Thyroid gland (tissue), 4 donors: ENCODE data around the gene NOS1AP. TPM values are rescaled to one million over a fixed set of nuclear protein-coding genes. Genes with fewer than 3 reads are reported as not detected.
"Not testable (repeated sequence)": the region's sequence is repeated elsewhere in the genome, so short reads cannot be mapped to it uniquely, and the experiment has no call there.

Experiments
- DNase-seq, 2 donors: peaks; one replicate each; pipeline ENCODE4 v3.0.0-alpha.2; 2019
- H3K27ac ChIP-seq, 3 donors: fragments of 200-600 bp; sonication (generic); 1 replicate in 2 of 3; 2 replicates in 1 of 3; pipeline ENCODE4 v1.5.1; 2016 to 2019; ENCODE audit warnings: mild to moderate bottlenecking in 1 of 3, moderate library complexity in 1 of 3
- H3K27me3 ChIP-seq: fragments of 200-600 bp; sonication (generic); one replicate; pipeline ENCODE4 v1.5.1; 2019
- H3K36me3 ChIP-seq, 2 donors: fragments of 200-600 bp; sonication (generic); one replicate each; pipeline ENCODE4 v1.5.1; 2016 to 2019
- H3K4me1 ChIP-seq, 2 donors: fragments of 200-600 bp; sonication (generic); one replicate each; pipeline ENCODE4 v1.5.1; 2017 to 2019
- H3K4me3 ChIP-seq, 3 donors: fragments of 200-600 bp; sonication (generic); replicated peaks in 1 of 3; 1 replicate in 2 of 3; 2 replicates in 1 of 3; pipeline ENCODE4 v1.5.1; 2016; ENCODE audit warnings: mild to moderate bottlenecking in 1 of 3
- H3K9me3 ChIP-seq: fragments of 200-600 bp; sonication (generic); one replicate; pipeline ENCODE4 v1.5.1; 2017
- CTCF ChIP-seq, 6 experiments: fragments of 200-600 bp in 3 of 6; fragments of 450-650 bp in 3 of 6; sonication (generic) in 3 of 6; IDR thresholded peaks; one replicate each; pipeline ENCODE4 v1.5.1; 2016 to 2019; ENCODE audit warnings: antibody characterized with exemption in 6 of 6, mild to moderate bottlenecking in 2 of 6, inconsistent platforms in 1 of 6, moderate library complexity in 1 of 6
- POLR2A ChIP-seq, 2 donors: fragments of 450-650 bp; IDR thresholded peaks; one replicate each; pipeline ENCODE4 v1.6.1; 2017; ENCODE audit warnings: antibody characterized with exemption in 2 of 2, mild to moderate bottlenecking in 2 of 2, moderate library complexity in 1 of 2
- WGBS, 2 donors: methylation state at CpG; one replicate each; pipeline ENCODE4 v1.1.5; 2017; 5-methylcytosine and 5-hydroxymethylcytosine counted together
- intact Hi-C: fragments of 100-400 bp; cut with DNase I; formaldehyde crosslinking; loops from one replicate; pipeline ENCODE4 v1.15.1; 2023
- total RNA-seq, 4 donors: library from RNA; depleted of rRNA; stranded (reverse); fragments of >200 nt; gene quantifications; one replicate each; pipeline ENCODE4 v1.2.3, GENCODE V29; 2016

The NOS1AP gene
- total RNA-seq, 4 donors from 2014 or later: 0.40 to 2.2 (median 0.54) TPM

- no peaks in the 10 kb centered on the region for H3K4me1 ChIP-seq
- no peaks in the 10 kb centered on the region for H3K27me3 ChIP-seq
- H3K36me3 ChIP-seq: no peaks in the 10 kb centered on the region
- H3K27ac ChIP-seq: no peak overlapping the region
- DNase-seq: no peak
- intact Hi-C loops: no loop called here
- H3K4me3 ChIP-seq: no peak overlapping the region
- 74 to 76% methylated on average over 4 of the region's 4 CpGs for WGBS, 2 donors
- no peaks in the 10 kb centered on the region for H3K9me3 ChIP-seq
- no peak for TF ChIP-seq CTCF (IDR thresholded peaks at IDR 0.05)
- no peak for TF ChIP-seq POLR2A (IDR thresholded peaks at IDR 0.05)
These were observed 29.5 kb upstream of the NOS1AP start for GRCh38 chr1:162040001-162040400.

GRCh38 chr1:162040657-162041056, 28.8 kb upstream of the NOS1AP start:
- TF ChIP-seq POLR2A (IDR thresholded peaks at IDR 0.05) (no peak), CTCF (IDR thresholded peaks at IDR 0.05) (peak in 1 of 6 experiments; percentile 6)
- Histone ChIP-seq H3K4me1 (no peaks in the 10 kb centered on the region), H3K4me3 (no peak overlapping the region), H3K27ac (no peak overlapping the region), H3K27me3 (no peaks in the 10 kb centered on the region), H3K36me3 (no peaks in the 10 kb centered on the region), H3K9me3 (no peaks in the 10 kb centered on the region)
- intact Hi-C loops: no loop called here
- DNase-seq: no peak

- Histone ChIP-seq H3K27me3 (no peaks in the 10 kb centered on the region), H3K27ac (no peak overlapping the region), H3K4me3 (no peak overlapping the region), H3K36me3 (no peaks in the 10 kb centered on the region), H3K4me1 (no peaks in the 10 kb centered on the region), H3K9me3 (no peaks in the 10 kb centered on the region)
- intact Hi-C loops: no loop called here
- WGBS, 2 donors: 88 to 93% methylated on average over 1 of the region's 1 CpG
- TF ChIP-seq POLR2A (IDR thresholded peaks at IDR 0.05) (no peak), CTCF (IDR thresholded peaks at IDR 0.05) (no peak)
- no peak for DNase-seq
These were observed 27.1 kb upstream of the NOS1AP start for GRCh38 chr1:162042361-162042760.

GRCh38 chr1:162046921-162047320, 22.6 kb upstream of the NOS1AP start:
- no peak overlapping the region for H3K27ac ChIP-seq
- H3K4me1 ChIP-seq: no peaks in the 10 kb centered on the region
- no peak overlapping the region for H3K4me3 ChIP-seq
- intact Hi-C loops: no loop called here
- TF ChIP-seq CTCF (IDR thresholded peaks at IDR 0.05): no peak
- no peak for TF ChIP-seq POLR2A (IDR thresholded peaks at IDR 0.05)
- no peaks in the 10 kb centered on the region for H3K9me3 ChIP-seq
- no peaks in the 10 kb centered on the region for H3K27me3 ChIP-seq
- 75 to 77% methylated on average over 1 of the region's 1 CpG for WGBS, 2 donors
- no peak for DNase-seq
- H3K36me3 ChIP-seq: no peaks in the 10 kb centered on the region

GRCh38 chr1:162053949-162054348, 15.5 kb upstream of the NOS1AP start:
- DNase-seq, H3K27me3 ChIP-seq, H3K4me3 ChIP-seq, H3K9me3 ChIP-seq, H3K36me3 ChIP-seq, H3K27ac ChIP-seq, intact Hi-C loops, H3K4me1 ChIP-seq: not testable (repeated sequence)
- WGBS, 2 donors: 94 to 100% methylated on average over 3 of the region's 3 CpGs

- Histone ChIP-seq H3K9me3 (no peaks in the 10 kb centered on the region), H3K27me3 (no peaks in the 10 kb centered on the region), H3K4me1 (no peaks in the 10 kb centered on the region), H3K27ac (no peak overlapping the region), H3K36me3 (no peaks in the 10 kb centered on the region), H3K4me3 (no peak overlapping the region)
- TF ChIP-seq POLR2A (IDR thresholded peaks at IDR 0.05) (no peak), CTCF (IDR thresholded peaks at IDR 0.05) (no peak)
- WGBS, 2 donors: 63 to 78% methylated on average over 3 of the region's 3 CpGs
- intact Hi-C loops: loop anchor here (5.0 kb wide), 1 partner anchor 337 kb away; no protein-coding TSS in a partner anchor
- no peak for DNase-seq
These were observed 14.4 kb upstream of the NOS1AP start for GRCh38 chr1:162055062-162055461.
